BE2C (cell line): ENCODE results near the gene NELL1.

Experiments
- DNase-seq: peaks from one replicate; pipeline ENCODE4 v3.0.0-alpha.2; 2020
- H3K27me3 ChIP-seq: fragments of 250-450 bp; sonication (Bioruptor Pico); 2 replicates; pipeline ENCODE4 v1.5.1; 2020; ENCODE audit warnings: mild to moderate bottlenecking
- H3K36me3 ChIP-seq: fragments of 250-450 bp; sonication (Bioruptor Pico); 2 replicates; pipeline ENCODE4 v1.5.1; 2020; ENCODE audit warnings: mild to moderate bottlenecking
- H3K4me1 ChIP-seq: fragments of 250-450 bp; sonication (Bioruptor Pico); 2 replicates; pipeline ENCODE4 v1.5.1; 2020
- H3K4me3 ChIP-seq: 2 replicates; pipeline ENCODE4 v1.5.1; 2011; ENCODE audit warnings: low read depth, low read length
- H3K9me3 ChIP-seq: fragments of 250-450 bp; sonication (Bioruptor Pico); 2 replicates; pipeline ENCODE4 v1.5.1; 2020
- CTCF ChIP-seq: IDR thresholded peaks from 2 replicates; pipeline ENCODE4 v1.5.1; 2012; ENCODE audit warnings: mild to moderate bottlenecking, low read depth, low read length

NELL1 gene

DNA sequence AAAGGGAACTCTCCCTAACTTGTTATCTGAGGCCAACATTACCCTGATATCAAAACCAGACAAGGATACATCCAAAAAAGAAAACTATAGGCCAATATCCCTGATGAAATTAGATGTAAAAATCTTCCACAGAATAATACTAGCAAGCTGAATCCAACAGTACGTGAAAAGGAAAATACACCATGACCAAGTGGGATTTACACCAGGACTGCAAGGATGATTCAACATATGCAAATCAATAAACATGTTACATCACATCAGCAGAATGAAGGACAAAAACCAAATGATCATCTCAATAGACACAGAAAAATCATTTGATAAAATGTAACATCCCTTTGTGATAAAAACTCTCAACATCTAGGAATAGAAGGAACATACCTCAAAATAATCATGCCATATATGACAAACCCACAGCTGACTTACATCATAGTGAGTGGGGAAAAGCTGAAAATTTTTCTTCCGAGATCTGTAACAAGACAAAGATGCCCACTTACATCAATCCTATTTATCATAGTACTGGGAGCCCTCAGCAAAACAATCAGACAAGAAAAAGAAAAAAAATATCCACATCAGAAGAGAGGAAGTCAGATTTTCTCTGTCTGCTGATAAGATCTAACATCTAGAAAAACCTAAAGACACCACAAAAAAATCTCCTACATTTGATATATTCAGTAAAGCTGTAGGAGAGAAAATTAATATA, 820.2 kb downstream of the NELL1 start:
- no peaks in the 10 kb centered on the region for H3K9me3 ChIP-seq
- DNase-seq, result no peak
- H3K36me3 ChIP-seq, result no peaks in the 10 kb centered on the region
- no peak overlapping the region for H3K4me3 ChIP-seq
- H3K27me3 ChIP-seq, result no peaks in the 10 kb centered on the region
- no peaks in the 10 kb centered on the region for H3K4me1 ChIP-seq
- no peak for TF ChIP-seq CTCF

GRCh38 chr11:21492931-21493330, 823.5 kb downstream of the NELL1 start:
- no peaks in the 10 kb centered on the region for H3K4me1 ChIP-seq
- no peaks in the 10 kb centered on the region for H3K36me3 ChIP-seq
- H3K27me3 ChIP-seq, result no peaks in the 10 kb centered on the region
- no peak for DNase-seq
- H3K4me3 ChIP-seq, result no peak overlapping the region
- no peak for TF ChIP-seq CTCF
- no peaks in the 10 kb centered on the region for H3K9me3 ChIP-seq

DNA sequence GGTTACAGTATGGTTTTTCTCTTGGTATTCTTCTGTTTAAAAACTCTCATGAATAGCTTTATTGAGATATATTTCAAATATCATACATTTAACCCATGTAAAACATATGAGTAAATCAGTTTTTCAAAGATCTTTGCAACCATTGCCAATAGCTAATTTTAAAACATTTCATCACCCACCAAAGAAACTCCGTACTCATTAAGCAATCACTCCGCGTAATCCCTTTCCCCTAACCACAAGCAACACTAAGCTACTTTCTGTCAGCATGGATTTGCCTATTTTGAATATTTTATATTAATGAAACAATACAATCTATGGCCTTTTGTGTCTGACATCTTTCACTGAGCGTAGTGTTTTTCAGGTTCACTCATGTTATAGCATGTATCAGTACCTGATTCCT, 825.6 kb downstream of the NELL1 start:
- H3K36me3 ChIP-seq, result no peaks in the 10 kb centered on the region
- no peak for TF ChIP-seq CTCF
- H3K4me3 ChIP-seq, result no peak overlapping the region
- H3K4me1 ChIP-seq, result no peaks in the 10 kb centered on the region
- no peak for DNase-seq
- H3K9me3 ChIP-seq, result no peaks in the 10 kb centered on the region
- H3K27me3 ChIP-seq, result no peaks in the 10 kb centered on the region

DNA sequence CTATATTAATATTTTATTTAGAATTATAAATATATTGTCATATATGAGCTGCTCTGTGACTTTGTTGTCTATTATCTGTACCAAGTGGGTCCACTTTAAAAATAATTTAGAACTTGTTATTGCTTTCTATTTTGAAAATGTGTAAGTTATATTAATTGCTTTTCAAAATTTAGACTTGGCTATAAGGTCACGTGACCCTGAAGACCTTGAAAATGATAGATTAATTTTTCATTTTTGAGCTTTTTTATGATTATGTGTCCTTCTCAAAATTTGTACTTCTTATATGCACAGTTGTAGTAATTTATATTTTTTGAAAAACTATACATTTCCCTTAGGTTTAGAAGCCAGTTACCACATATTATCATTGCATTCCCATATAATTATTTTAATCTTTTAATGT, 826.5 kb downstream of the NELL1 start:
- H3K9me3 ChIP-seq, result no peaks in the 10 kb centered on the region
- no peak for TF ChIP-seq CTCF
- H3K36me3 ChIP-seq, result no peaks in the 10 kb centered on the region
- H3K27me3 ChIP-seq, result no peaks in the 10 kb centered on the region
- no peaks in the 10 kb centered on the region for H3K4me1 ChIP-seq
- H3K4me3 ChIP-seq, result no peak overlapping the region
- no peak for DNase-seq

- no peak for TF ChIP-seq CTCF
- DNase-seq, result no peak
- Histone ChIP-seq H3K4me3 (no peak overlapping the region), H3K27me3 (no peaks in the 10 kb centered on the region), H3K9me3 (no peaks in the 10 kb centered on the region), H3K4me1 (no peaks in the 10 kb centered on the region), H3K36me3 (no peaks in the 10 kb centered on the region)
Measured at GRCh38 chr11:21501245-21501644, 831.9 kb downstream of the NELL1 start.

DNA sequence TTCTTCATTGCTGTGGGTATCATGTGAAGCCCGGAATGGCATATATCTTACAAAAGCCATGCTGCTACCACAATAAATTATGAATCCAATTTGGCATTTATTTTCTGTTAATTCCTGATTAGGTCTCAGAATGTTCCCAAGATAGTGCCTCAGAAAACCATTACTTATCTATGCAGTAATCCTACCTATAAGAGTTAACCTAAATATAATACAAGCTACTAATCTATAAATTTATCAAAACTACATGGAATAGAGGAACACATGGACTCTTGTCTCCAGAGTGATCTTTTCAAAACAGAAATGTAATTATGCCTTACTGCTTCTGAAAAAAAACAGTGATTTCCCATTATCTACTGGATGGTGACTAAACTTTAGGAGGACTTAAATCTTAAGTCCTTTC, 835.7 kb downstream of the NELL1 start:
- Histone ChIP-seq H3K9me3 (no peaks in the 10 kb centered on the region), H3K4me3 (no peak overlapping the region), H3K27me3 (no peaks in the 10 kb centered on the region), H3K4me1 (no peaks in the 10 kb centered on the region), H3K36me3 (no peaks in the 10 kb centered on the region)
- TF ChIP-seq CTCF, result no peak
- DNase-seq, result no peak
